Upper lobe of left lung (tissue), 6 donors: ENCODE results near the gene C11orf91. TPM values are rescaled to one million over a fixed set of nuclear protein-coding genes. Genes with fewer than 3 reads are reported as not detected.
A peak's percentile ranks its signal among the peaks of the same experiment; 100 is the strongest.

ENCODE experiments used
- ATAC-seq, 2 donors: fragments of 200-7000 bp; cut with Tn5 transposase; one replicate each; pipeline ENCODE4 v1.9.1; 2022; ENCODE audit warnings: mild to moderate bottlenecking in 2 of 2, moderate library complexity in 2 of 2; ENCODE audit not compliant: low FRiP score in 2 of 2
- DNase-seq, 2 donors: peaks; one replicate each; pipeline ENCODE4 v3.0.0-alpha.2; 2019 to 2020
- H3K27ac ChIP-seq, 4 donors: fragments of 200-600 bp; sonication (generic); one replicate each; pipeline ENCODE4 v1.5.1; 2016 to 2019
- H3K27me3 ChIP-seq, 4 donors: fragments of 200-600 bp; sonication (generic); one replicate each; pipeline ENCODE4 v1.5.1; 2017 to 2019
- H3K36me3 ChIP-seq, 4 donors: fragments of 200-600 bp; sonication (generic); one replicate each; pipeline ENCODE4 v1.5.1; 2016 to 2019
- H3K4me1 ChIP-seq, 4 donors: fragments of 200-600 bp; sonication (generic); one replicate each; pipeline ENCODE4 v1.5.1; 2018 to 2019
- H3K4me3 ChIP-seq, 4 donors: fragments of 200-600 bp; sonication (generic); one replicate each; pipeline ENCODE4 v1.5.1; 2017 to 2019; ENCODE audit warnings: mild to moderate bottlenecking in 2 of 4, moderate library complexity in 1 of 4
- H3K9me3 ChIP-seq, 4 donors: fragments of 200-600 bp; sonication (generic); one replicate each; pipeline ENCODE4 v1.5.1; 2018 to 2019
- CTCF ChIP-seq, 6 experiments: fragments of 450-650 bp in 4 of 6; fragments of 200-600 bp in 2 of 6; sonication (generic) in 2 of 6; IDR thresholded peaks; one replicate each; pipeline ENCODE4 v1.5.1; 2016 to 2019; ENCODE audit warnings: antibody characterized with exemption in 6 of 6
- EP300 ChIP-seq, 4 donors: sonication (generic); formaldehyde crosslinking; IDR thresholded peaks; one replicate each; pipeline ENCODE4 v1.5.1; 2017; ENCODE audit warnings: antibody characterized with exemption in 4 of 4, control low read depth in 2 of 4
- POLR2A ChIP-seq, 4 donors: fragments of 450-650 bp; IDR thresholded peaks; one replicate each; pipeline ENCODE4 v1.5.1; 2016 to 2017; ENCODE audit warnings: antibody characterized with exemption in 4 of 4, mild to moderate bottlenecking in 2 of 4
- POLR2AphosphoS5 ChIP-seq, 2 donors: sonication (generic); formaldehyde crosslinking; IDR thresholded peaks; one replicate each; pipeline ENCODE4 v1.5.1; 2017; ENCODE audit warnings: antibody characterized with exemption in 2 of 2
- WGBS, 2 donors: methylation state at CpG; one replicate each; pipeline ENCODE4 v1.1.5; 2017 to 2018; 5-methylcytosine and 5-hydroxymethylcytosine counted together
- total RNA-seq, 6 donors: library from RNA; depleted of rRNA in 4 of 6; stranded (reverse); fragments of >200 nt in 4 of 6; gene quantifications; one replicate each; pipeline versions ENCODE4 v1.1.0 to v1.2.1, GENCODE V29; 2016 to 2021
- donor health status: DM: no; HTN: no; CAD: no; lungs with moderate emphysema.
- donor health status: DM: no; HTN: yes; CAD: no; lungs with severe emphysema.

Gene C11orf91
- total RNA-seq, 6 donors from 2014 or later: 0.77 to 1.3 TPM; not detected in 4

- H3K36me3 ChIP-seq: peaks cover 17 to 95% (median 57%) of the 10 kb centered on the region in 4 donors
- DNase-seq: peak in 1 of 2 donors; percentile 47
- ATAC-seq: peak; percentile 52 to 89
- TF ChIP-seq EP300 (IDR thresholded peaks at IDR 0.05) (peak in 2 of 4 donors; percentile 37 to 45), CTCF (IDR thresholded peaks at IDR 0.05) (no peak), POLR2AphosphoS5 (IDR thresholded peaks at IDR 0.05) (peak; percentile 25 to 53)
- peak overlapping the region; percentile 17 to 67 (median 53) for H3K27ac ChIP-seq
- H3K4me1 ChIP-seq: peaks cover 12 to 59% (median 40%) of the 10 kb centered on the region in 4 donors
- H3K4me3 ChIP-seq: no peak overlapping the region
- no peaks in the 10 kb centered on the region for H3K9me3 ChIP-seq
- H3K27me3 ChIP-seq: no peaks in the 10 kb centered on the region
- 66 to 67% methylated on average over 4 of the region's 4 CpGs for WGBS, 2 donors
Observed at GRCh38 chr11:33713856-33714398, 13.3 kb upstream of the C11orf91 start.

- H3K27me3 ChIP-seq: no peaks in the 10 kb centered on the region
- peak overlapping the region; percentile 17 to 67 (median 48) for H3K27ac ChIP-seq
- WGBS, 2 donors: 57 to 64% methylated on average over 5 of the region's 5 CpGs
- no peaks in the 10 kb centered on the region for H3K9me3 ChIP-seq
- ATAC-seq (no peak), DNase-seq (no peak)
- no peak overlapping the region for H3K4me3 ChIP-seq
- no peak for TF ChIP-seq POLR2A (IDR thresholded peaks at IDR 0.05)
- TF ChIP-seq CTCF (IDR thresholded peaks at IDR 0.05): no peak
- no peak for TF ChIP-seq POLR2AphosphoS5 (IDR thresholded peaks at IDR 0.05)
- TF ChIP-seq EP300 (IDR thresholded peaks at IDR 0.05): no peak
- H3K36me3 ChIP-seq: peaks cover 17 to 95% (median 56%) of the 10 kb centered on the region in 4 donors
- H3K4me1 ChIP-seq: peaks cover 18 to 65% (median 45%) of the 10 kb centered on the region in 4 donors
Observed at GRCh38 chr11:33713151-33713855, 12.7 kb upstream of the C11orf91 start.

- peaks cover 17 to 93% (median 54%) of the 10 kb centered on the region in 4 donors for H3K36me3 ChIP-seq
- 68 to 79% methylated on average over 3 of the region's 3 CpGs for WGBS, 2 donors
- H3K4me3 ChIP-seq: no peak overlapping the region
- H3K4me1 ChIP-seq: peaks cover 22 to 74% (median 53%) of the 10 kb centered on the region in 4 donors
- ATAC-seq: no peak
- no peak for TF ChIP-seq POLR2A (IDR thresholded peaks at IDR 0.05)
- TF ChIP-seq EP300 (IDR thresholded peaks at IDR 0.05): no peak
- TF ChIP-seq POLR2AphosphoS5 (IDR thresholded peaks at IDR 0.05): no peak
- peak overlapping the region in 1 of 4 donors; percentile 55 for H3K27ac ChIP-seq
- H3K9me3 ChIP-seq: no peaks in the 10 kb centered on the region
- no peak for DNase-seq
- no peaks in the 10 kb centered on the region for H3K27me3 ChIP-seq
Observed at GRCh38 chr11:33712436-33712835, 11.8 kb upstream of the C11orf91 start.

GRCh38 chr11:33709466-33709865, 8.8 kb upstream of the C11orf91 start:
- H3K36me3 ChIP-seq: peaks cover 9 to 81% (median 43%) of the 10 kb centered on the region in 4 donors
- H3K4me1 ChIP-seq: peaks cover 38 to 63% (median 55%) of the 10 kb centered on the region in 4 donors

More at GRCh38 chr11:33709466-33709865, 8.8 kb upstream of the C11orf91 start:
- H3K9me3 ChIP-seq: no peaks in the 10 kb centered on the region
- no peak overlapping the region for H3K27ac ChIP-seq
- no peak for ATAC-seq
- H3K27me3 ChIP-seq: no peaks in the 10 kb centered on the region
- no peak overlapping the region for H3K4me3 ChIP-seq
- DNase-seq: no peak
- TF ChIP-seq CTCF (IDR thresholded peaks at IDR 0.05): no peak
- TF ChIP-seq EP300 (IDR thresholded peaks at IDR 0.05): no peak
- 51 to 54% methylated on average over 3 of the region's 3 CpGs for WGBS, 2 donors
